CD1c-positive myeloid dendritic cell (primary cell): ENCODE results near the gene APOBR.
"Not testable (repeated sequence)": the region's sequence is repeated elsewhere in the genome, so short reads cannot be mapped to it uniquely, and the experiment has no call there.

Experiments
- DNase-seq: peaks from one replicate; pipeline ENCODE4 v3.0.0-alpha.2; 2016; ENCODE audit errors: extremely low spot score

Gene APOBR

DNA sequence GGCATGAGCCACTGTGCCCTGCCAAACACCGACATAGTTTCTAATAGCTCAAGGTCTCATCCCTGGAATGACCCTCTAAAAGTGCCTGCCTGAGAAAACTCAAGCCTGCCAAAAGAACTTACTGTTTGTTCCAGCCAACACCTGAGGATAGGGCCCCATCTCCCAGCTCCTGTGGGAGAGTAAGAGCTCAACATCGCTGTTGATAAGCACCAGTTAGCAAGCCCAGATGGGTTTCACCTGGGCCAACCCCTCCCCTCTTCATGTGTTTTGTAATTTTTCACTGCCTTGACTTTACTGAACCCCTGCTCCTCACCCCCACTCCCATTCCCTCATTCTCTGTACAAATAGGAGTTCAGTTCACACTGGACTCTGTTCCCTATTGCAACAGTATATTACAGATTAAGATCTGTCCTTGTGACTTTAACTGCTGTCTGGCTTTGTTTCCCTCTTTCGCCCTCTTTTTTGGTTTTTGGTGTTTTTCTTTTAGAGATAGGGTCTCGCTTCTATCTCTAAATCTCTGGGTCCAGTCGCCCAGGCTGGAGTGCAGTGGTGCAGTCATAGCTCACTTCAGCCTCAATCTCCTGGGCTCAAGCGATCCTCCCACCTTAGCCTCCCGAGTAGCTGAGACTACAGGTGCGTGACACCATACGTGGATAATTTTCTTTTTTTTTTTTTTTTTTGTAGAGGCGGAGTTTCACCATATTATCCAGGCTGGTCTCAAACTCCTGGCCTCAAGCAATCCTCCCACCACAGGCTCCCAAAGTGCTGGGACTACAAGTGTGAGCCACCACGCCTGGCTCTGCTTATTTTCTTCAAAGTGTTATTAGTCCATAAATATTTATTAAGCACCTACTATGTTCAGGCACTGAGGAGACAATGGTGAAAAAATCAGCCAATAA lies 32.0 kb downstream of the APOBR start:
- no peak for DNase-seq

DNA sequence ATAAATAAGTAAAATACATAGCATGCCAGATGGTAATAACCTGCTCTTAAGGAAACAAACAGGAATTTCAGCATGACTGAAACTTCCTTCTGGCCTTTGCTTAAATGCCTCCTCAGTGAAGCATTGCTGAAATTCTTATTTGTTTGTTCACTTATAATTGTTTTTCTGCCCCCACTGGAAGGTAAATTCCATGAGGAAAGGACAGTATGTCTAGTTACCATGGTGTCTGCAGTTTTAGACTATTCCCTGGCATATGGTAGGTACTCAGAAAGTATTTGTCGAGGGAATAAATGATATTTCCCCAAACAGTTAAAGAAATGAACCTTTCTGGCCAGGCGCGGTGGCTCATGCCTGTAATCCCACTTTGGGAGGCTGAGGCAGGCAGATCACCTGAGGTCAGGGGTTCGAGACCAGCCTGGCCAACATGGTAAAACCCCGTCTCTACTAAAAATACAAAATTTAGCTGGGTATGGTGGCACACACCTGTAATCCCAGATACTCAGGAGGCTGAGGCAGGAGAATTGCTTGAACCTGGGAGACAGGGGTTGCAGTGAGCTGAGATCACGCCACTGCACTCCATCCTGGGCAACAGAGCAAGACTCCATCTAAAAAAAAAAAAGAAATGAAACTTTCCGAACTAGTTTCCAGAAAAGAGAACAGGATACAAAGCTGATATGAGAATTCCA lies 32.8 kb downstream of the APOBR start:
- DNase-seq = not testable (repeated sequence)

DNA sequence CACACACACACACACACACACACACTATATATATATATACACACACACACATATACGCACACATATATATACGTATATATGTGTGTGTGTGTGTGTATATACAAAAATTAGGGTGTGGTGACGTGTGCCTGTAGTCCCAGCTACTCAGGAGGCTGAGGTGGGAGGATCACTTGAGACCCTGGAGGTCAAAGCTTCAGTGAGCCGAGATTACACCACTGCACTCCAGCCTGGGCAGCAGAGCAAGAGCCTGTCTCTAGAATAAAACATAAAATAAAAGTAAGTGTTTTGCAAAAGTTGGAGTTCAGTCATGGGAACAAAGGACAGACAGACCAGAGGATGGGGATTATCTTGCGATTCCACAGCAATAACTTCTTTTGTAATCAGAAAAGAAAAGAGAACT lies 33.5 kb downstream of the APOBR start:
- no peak for DNase-seq

DNA sequence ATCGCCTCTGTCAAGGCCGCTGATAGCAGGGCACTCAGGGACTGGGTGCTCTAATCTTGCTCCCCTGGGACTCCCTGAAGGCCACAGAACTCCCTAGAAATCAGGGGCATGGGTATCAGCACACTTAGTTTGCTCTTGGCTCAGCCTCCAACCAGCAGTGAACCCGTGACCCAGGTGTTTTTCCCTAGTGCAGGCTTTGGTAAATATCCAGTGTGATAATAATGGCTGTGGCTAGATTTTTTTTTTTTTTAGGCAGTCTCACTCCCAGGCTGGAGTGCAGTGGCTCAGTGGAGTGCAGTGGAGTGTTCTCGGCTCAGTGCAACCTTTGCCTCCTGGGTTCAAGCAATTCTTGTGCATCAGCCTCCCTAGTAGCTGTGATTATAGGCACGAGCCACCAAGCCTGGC lies 34.0 kb downstream of the APOBR start:
- no peak for DNase-seq

DNA sequence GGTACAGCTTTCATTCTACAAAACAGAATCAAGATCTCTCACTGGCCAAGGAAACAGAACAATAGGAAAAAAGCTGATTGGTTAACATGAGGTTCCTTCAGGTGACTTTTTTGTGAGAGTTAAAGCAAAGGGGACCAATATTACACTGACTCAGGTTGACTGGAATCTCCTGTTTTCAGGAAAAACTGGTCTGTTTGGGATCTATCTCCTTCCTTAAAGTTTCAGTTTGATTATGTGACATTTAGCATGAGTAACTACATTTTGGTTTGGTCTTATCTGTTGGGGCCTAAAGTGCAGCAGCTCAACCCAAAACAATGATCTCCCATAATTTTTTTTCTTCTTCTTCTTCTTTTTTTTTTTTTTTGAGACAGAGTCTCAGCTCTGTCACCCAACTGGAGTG lies 34.7 kb downstream of the APOBR start:
- DNase-seq = no peak

DNA sequence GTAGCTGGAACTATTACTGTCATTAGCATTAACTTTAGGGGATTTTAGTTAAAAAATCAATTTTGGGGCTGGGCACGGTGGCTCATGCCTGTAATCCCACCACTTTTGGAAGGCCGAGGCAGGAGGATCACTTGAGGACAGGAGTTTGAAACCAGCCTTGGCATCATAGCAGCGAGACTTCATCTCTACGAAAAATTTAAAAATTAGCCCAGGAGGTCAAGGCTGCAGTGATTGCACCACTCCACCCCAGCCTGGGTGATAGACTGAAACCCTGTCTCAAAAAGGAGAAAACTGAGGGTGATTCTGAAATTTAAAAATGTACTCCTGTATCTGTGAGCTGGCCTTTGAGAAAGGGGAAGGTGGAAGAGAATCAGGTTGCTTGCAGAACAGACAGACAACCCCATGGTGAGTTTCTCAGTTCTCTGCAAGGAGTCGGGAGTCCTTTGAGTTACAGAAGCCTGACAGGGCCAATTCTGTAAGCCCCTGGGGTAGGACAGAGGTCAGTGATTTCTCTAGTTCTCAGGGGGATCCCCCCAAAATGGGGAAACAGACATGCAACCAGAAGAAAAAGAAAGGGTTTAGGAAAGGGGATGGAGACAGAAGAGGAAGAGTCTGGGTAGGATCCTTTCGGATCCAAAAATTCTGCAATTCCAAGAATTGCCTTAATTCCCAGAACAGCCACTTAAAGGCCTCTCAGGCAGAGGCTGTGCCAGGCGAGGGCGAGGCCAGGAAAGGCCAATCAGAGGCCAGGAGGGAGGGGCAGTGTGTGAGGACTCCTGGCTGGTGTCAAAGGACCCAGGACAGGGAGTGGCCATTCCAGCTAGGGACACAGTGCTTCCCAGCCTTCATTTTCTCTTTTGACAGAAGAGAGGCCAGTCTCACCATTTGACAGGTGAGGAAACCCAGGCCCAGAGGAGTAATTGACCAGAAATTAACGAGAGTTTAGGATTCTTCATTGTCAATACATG lies 37.6 kb downstream of the APOBR start:
- DNase-seq = peak; percentile 57

DNA sequence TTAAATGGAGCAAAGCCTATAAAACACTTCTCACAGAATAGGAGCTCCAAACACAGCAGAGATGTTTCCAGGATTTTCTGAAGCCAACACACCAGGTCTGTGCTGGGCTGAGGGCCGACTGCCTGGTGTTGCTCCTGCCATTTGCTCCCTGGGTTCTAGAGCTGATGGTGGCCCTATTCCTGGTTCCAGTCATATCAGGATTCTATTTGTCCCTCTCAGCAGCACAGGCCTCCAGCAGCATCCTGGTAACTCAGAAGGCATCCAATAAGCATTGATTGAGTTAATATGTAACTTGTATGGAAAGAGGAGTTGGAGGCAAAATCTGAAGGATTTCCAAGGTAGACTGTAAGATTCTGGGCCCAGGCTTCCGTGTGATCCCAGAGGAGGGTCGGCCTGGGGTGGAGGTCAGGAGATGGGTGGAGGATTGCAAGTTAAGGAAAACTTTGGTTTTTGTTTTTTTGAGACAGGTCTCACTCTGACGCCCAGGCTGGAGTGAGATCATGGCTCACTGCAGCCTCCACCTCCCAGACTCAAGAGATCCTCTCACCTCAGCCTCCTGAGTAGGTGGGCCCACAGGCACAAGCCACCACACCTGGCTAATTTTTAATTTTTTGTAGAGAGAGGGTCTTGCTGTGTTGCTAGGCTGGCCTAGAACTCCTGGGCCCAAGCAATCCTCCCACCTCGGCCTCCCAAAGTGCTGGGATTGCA lies 38.7 kb downstream of the APOBR start:
- no peak for DNase-seq

DNA sequence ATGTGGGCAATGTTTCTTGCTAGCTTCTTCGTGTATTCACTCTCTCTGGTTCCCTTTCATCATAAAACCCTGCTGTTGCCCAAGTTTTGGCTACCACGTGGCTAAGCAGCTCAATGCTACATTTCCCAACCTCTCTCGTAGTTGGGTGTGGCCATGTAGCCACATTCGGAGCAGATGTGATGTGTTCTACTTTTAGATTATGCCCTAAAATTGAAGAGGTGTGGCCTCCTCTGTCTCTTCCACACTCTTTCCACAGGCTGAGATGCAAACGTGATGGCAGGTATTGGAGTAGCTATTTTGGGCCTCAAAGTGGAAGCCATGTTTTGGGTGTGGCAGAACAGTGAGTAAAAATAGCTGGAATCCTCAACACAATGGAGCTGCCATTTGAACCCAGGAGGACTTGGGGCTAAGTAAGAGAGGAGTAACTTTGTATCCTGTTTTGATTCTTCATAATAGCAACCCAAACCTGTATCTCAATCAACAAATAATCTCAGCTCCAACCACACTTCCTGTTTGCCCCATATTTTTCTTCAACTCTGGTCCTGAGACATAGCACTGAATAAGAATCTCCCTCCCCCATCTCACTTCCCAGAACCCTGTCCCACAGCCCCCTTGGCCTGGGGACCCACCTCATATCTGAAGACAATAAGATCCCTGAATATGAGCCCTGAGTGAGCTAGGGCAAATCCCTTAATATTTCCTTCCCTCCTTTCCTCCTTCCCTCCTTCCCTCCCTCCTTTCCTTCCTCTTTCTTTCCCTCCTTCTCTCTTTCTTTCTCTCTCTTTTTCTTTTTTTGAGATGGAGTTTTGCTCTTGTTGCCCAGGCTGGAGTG lies 40.3 kb downstream of the APOBR start:
- peak; percentile 92 for DNase-seq

DNA sequence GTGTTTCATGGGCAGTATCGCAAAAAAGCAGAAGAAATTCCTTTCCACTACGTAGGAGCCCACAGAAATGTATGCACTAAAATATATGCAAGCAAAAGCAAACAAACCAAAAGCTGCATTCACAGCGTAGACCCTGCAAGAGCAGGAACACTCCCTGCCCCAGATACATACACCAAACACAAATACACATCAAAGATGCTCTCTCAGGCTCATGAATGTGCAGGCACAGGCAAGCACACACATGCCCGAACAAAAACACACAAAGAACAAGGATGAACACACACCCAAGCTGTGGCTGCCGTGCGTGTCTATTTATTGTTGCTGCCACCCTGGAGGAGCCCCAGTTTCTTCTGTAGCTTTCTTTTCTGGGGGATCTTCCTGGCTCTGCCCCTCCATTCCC lies 42.6 kb downstream of the APOBR start:
- DNase-seq = no peak

DNA sequence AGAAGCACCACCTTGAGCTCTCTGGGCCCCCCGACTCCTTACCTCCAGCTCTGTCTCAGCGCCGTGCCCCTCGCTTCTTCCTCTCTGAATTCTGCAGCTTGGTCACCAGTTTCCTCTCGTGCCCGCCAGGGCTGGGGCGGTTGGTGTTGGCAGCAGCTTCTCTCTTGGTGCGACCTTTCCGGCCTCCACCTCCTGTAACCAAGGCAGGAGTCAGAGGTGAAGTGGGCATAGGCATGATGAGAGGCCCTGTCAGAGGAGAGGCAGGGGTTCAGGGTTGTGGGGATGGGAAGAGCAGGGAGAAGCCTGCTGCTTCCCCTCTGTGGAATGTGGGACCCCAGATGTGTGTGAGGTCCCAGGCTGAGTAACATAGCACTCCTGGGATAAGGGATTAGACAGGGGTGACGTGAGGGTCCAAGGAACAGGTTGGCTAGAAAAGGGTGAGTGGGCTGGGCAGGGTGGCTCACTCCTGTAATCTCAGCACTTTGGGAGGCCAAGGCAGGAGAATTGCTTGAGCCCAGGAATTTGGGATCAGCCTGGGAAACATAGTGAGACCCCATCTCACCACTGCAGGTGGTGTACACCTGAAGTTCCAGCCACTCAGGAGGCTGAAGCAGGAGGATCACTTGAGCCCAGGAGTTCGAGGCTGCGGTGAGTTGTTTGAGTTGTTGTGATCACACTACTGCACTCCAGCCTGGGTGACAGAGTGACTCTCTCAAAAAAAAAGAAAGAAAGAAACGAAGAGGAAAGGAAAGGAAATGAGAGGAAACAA lies 43.7 kb downstream of the APOBR start:
- DNase-seq = no peak

DNA sequence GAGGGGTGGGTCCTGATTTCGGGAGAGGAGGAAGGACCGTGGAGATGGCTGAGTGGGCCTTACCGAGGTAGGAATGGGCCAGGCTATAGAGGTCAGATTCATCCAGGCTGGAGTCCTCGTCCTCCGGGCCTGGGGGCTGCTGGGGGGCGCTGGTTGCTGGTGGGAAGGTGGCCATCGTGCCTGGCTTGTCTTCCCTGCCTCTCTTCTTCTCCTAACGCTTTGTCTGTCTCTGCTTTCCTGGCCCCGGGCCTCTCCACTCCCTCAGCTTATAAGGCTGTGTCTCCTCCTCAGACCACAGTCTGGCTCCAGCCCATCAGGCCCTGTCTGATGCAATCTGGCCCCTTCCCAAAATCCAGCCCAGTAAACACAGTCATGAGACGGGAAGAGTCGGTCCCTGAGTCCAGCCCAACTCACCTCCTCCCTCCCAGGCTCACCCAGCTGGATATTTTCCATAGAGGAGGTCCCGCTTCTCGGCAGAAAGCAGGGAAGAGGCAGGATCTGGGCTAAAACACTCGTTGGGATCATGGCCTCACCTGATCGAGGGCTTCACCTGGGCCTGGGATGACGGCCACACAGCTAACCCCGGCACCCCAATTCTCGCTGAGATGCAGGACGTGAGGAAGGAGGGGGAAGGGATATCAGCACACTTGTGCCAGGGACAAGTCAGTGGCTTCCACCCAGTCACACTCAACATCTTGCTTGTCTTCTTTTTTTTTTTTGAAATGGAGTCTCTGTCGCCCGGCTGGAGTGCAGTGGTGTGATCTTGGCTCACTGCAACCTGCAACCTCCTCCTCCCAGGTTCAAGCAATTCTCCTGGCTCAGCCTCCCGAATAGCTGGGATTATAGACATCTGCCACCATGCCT lies 44.5 kb downstream of the APOBR start, which contains the start of gene NUPR1:
Gene NUPR1 (minus strand): TSS at position 242 of the 864 bp plus-strand sequence. CDS start 67 bp downstream, at position 175.
- no peak for DNase-seq

DNA sequence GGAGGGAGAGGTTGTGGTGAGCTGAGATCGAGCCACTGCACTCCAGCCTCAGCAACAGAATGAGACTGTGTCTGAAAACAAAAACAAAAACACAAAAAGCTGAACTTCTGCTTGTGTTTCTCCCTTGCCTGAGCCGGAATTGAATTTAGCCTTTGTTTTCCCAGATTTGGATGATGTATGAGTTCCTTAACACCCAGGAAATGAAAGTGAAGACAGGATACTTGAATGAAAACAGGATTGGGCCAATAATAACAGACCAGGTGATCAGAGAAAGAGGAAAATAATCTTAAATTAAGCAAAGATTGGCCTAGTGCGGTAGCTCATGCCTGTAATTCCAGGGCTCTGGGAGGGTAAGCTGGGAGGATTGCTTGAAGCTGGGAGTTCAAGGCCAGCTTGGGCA lies 45.9 kb downstream of the APOBR start:
- no peak for DNase-seq

DNA sequence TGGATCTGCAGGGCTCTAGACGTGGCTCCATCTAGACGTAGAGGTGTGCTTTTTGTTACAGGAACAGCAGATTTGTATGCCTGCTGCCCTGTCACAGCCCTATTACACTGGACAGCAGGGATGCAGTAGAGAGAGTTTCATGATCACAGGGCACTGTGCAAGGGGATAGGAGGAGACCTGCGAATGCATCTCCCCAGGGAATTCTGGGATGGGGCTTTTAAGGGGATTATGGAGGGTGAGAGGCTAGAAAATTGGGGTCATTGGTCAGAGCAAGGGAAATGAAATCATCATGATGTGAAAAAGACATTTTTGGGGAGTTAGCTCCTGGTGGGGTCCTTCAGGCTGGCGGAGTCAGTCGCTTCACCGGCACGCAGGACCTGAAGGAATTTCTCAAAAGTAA lies 48.2 kb downstream of the APOBR start:
- DNase-seq = no peak

DNA sequence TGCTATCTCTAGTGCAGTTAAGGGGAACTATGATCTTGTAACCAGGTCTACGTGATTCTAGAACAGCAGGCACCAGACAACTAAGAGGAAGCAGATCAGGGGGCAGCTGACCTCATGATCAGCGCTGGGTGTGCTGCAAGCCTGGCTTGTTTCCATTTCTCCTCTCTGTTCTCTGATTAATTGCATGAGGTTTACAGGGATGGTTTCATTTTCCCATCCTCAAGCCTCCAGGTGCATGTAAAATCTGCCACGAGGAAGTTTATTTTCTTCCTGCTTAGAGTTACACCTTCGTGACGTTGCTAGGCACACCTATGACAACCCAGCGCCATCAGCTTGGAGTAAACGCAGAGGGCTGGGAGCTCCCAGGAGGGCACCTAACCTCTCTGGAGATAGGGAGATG lies 48.6 kb downstream of the APOBR start:
- peak; percentile 89 for DNase-seq

DNA sequence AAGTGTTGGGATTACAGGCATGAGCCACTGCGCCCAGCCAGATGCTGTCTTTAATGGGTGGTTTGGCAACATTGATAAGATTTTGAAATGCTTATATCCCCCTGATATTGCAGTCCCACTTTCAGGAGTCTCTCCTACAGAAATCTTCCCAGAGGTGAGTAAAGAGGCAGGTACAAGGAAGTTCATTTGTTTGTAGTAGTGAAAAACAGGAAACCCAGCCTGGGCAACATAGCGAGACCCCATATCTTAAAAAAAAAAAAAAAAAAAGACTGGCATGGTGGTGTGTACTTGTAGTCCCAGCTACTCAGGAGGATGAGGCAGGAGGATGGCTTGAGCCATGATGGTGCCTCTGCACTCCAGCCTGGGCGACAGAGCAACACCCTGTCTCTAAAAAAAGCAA lies 50.6 kb downstream of the APOBR start:
- DNase-seq = no peak

DNA sequence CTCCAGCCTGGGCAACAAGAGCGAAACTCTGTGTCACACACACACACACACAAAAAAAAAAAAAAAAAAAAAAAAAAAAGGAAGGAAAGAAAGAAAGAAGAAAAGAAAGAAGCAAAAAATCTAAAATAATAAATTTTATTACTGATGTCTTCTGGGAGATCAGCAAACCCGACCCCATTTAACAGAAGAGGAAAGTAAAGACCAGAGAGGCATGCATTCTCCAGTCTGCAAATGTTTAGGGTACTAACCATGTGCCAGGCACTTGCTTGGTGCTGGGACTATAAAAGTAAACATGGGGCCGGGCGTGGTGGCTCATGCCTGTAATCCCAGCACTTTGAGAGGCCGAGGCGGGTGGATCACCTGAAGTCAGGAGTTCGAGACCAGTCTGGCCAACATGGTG lies 51.5 kb downstream of the APOBR start:
- DNase-seq = not testable (repeated sequence)

DNA sequence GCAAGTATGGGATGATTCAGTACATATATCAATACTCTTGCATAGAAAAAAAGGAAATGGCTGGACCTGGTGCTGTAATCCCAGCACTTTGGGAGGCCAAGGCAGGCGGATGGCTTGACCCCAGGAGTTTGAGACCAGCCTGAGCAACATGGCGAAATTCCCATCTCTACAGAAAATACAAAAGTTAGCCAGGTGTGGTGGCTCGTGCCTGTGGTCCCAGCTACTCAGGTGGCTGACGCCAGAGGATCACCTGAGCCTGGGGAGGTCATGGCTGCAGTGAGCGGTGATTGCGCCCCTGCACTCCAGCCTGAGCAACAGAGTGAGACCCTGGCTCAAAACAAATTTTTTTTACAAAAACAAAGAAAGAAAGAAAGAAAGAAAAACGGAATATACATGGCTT lies 52.2 kb downstream of the APOBR start:
- no peak for DNase-seq

DNA sequence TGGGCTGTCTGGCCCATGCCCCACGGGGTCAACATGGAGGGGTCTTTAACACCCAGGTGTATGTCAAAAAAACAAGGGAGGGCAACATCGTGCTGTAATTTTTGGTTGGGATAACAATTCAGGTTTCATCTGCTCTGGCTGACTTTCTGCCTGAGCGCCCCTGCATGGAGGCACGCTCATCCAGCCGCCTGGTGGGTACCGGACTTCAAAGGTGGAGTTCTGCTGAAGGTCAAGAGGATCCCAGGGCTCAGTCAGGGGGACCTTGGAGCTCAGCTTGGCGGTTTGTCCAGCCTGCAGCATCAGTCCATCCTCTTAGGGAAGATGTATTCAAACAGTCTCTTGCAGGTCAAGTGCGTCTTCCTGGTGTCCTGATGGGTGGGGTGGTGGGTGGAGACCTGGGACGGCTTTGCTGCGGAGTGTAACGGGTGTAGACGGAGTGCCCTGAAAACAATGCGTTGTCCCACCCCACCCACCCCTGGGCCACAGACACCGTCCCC lies 53.9 kb downstream of the APOBR start:
- DNase-seq = no peak
